Neural cell (in vitro differentiated cells): ENCODE data around the gene HES3.

Experiments
- EZH2 ChIP-seq: fragments of 200-600, 300-800 bp; shearing (Covaris generic), sonication (generic); IDR thresholded peaks from 2 replicates; pipeline ENCODE4 v1.6.1; 2014; ENCODE audit warnings: antibody characterized with exemption, low read length, borderline replicate concordance, mild to moderate bottlenecking; ENCODE audit not compliant: insufficient read depth, poor library complexity, severe bottlenecking
- POLR2AphosphoS5 ChIP-seq: IDR thresholded peaks from 2 replicates; pipeline ENCODE4 v1.6.1; 2012
- RAD21 ChIP-seq: fragments of 450-650 bp; conservative IDR thresholded peaks from 2 replicates; pipeline ENCODE4 v1.6.1; 2014; ENCODE audit warnings: antibody characterized with exemption, mild to moderate bottlenecking, moderate library complexity
- TF ChIP-seq, protein P1 (sequence below): fragments of 450-650 bp; IDR thresholded peaks from 2 replicates; pipeline ENCODE4 v1.5.1; 2014; ENCODE audit warnings: antibody characterized with exemption, mild to moderate bottlenecking, moderate library complexity; ENCODE audit not compliant: poor library complexity, severe bottlenecking
- TF ChIP-seq, protein P2 (sequence below): IDR thresholded peaks from 2 replicates; pipeline ENCODE4 v1.6.1; 2012; ENCODE audit warnings: borderline replicate concordance

DNA sequence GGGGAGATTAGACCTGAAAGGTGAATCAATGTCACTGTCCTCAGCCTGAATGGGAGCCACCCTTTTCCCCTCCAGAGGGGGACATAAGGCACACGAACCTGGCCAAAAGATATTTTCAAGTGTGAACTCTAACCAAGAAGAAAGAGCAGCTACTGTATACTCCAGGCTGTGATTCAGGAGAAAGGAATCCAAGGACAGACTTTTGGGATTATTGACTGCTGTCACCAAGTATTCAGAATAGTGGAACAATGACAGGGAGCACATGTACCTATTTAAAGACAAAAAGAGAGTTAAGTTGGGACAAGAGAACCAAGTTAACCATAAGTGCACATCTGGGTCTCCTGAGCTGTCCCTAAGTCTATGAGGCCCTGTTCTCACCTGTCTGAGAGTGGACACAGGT lies 10.6 kb upstream of the HES3 start:
- TF ChIP-seq, protein P1, sequence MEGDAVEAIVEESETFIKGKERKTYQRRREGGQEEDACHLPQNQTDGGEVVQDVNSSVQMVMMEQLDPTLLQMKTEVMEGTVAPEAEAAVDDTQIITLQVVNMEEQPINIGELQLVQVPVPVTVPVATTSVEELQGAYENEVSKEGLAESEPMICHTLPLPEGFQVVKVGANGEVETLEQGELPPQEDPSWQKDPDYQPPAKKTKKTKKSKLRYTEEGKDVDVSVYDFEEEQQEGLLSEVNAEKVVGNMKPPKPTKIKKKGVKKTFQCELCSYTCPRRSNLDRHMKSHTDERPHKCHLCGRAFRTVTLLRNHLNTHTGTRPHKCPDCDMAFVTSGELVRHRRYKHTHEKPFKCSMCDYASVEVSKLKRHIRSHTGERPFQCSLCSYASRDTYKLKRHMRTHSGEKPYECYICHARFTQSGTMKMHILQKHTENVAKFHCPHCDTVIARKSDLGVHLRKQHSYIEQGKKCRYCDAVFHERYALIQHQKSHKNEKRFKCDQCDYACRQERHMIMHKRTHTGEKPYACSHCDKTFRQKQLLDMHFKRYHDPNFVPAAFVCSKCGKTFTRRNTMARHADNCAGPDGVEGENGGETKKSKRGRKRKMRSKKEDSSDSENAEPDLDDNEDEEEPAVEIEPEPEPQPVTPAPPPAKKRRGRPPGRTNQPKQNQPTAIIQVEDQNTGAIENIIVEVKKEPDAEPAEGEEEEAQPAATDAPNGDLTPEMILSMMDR: no peak
- TF ChIP-seq POLR2AphosphoS5 (no peak), EZH2 (no peak), RAD21 (no peak)
- TF ChIP-seq, protein P2, sequence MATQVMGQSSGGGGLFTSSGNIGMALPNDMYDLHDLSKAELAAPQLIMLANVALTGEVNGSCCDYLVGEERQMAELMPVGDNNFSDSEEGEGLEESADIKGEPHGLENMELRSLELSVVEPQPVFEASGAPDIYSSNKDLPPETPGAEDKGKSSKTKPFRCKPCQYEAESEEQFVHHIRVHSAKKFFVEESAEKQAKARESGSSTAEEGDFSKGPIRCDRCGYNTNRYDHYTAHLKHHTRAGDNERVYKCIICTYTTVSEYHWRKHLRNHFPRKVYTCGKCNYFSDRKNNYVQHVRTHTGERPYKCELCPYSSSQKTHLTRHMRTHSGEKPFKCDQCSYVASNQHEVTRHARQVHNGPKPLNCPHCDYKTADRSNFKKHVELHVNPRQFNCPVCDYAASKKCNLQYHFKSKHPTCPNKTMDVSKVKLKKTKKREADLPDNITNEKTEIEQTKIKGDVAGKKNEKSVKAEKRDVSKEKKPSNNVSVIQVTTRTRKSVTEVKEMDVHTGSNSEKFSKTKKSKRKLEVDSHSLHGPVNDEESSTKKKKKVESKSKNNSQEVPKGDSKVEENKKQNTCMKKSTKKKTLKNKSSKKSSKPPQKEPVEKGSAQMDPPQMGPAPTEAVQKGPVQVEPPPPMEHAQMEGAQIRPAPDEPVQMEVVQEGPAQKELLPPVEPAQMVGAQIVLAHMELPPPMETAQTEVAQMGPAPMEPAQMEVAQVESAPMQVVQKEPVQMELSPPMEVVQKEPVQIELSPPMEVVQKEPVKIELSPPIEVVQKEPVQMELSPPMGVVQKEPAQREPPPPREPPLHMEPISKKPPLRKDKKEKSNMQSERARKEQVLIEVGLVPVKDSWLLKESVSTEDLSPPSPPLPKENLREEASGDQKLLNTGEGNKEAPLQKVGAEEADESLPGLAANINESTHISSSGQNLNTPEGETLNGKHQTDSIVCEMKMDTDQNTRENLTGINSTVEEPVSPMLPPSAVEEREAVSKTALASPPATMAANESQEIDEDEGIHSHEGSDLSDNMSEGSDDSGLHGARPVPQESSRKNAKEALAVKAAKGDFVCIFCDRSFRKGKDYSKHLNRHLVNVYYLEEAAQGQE: no peak
